Aorta (tissue), 5 donors: ENCODE measurements around the gene BPGM. TPM values are rescaled to one million over a fixed set of nuclear protein-coding genes. Genes with fewer than 3 reads are reported as not detected.
"Not testable (repeated sequence)": the region's sequence is repeated elsewhere in the genome, so short reads cannot be mapped to it uniquely, and the experiment has no call there.

ENCODE experiments used
- ATAC-seq: fragments of 200-7000 bp; cut with Tn5 transposase; one replicate; pipeline ENCODE4 v1.9.1; 2022; ENCODE audit warnings: moderate library complexity; ENCODE audit not compliant: low FRiP score
- DNase-seq, 2 donors: peaks; one replicate each; pipeline ENCODE4 v3.0.0-alpha.2; 2020
- H3K27ac ChIP-seq, 2 donors: one replicate each; pipeline ENCODE4 v1.5.1; 2013; ENCODE audit warnings: low read length in 2 of 2, mild to moderate bottlenecking in 2 of 2, moderate library complexity in 2 of 2, control low read depth in 1 of 2, inconsistent platforms in 1 of 2, low read depth in 1 of 2
- H3K27me3 ChIP-seq, 2 donors: one replicate each; pipeline ENCODE4 v1.6.1; 2013; ENCODE audit warnings: control low read depth in 1 of 2, low read length in 1 of 2, mild to moderate bottlenecking in 1 of 2, moderate library complexity in 1 of 2; ENCODE audit not compliant: insufficient read depth in 2 of 2, control insufficient read depth in 1 of 2
- H3K36me3 ChIP-seq, 2 donors: one replicate each; pipeline ENCODE4 v1.6.1; 2013; ENCODE audit warnings: control low read depth in 1 of 2, low read length in 1 of 2, mild to moderate bottlenecking in 1 of 2; ENCODE audit not compliant: insufficient read depth in 2 of 2, control insufficient read depth in 1 of 2
- H3K4me1 ChIP-seq, 2 donors: one replicate each; pipeline ENCODE4 v1.6.1; 2013; ENCODE audit warnings: low read length in 2 of 2, control low read depth in 1 of 2, mild to moderate bottlenecking in 1 of 2, moderate library complexity in 1 of 2; ENCODE audit not compliant: insufficient read depth in 2 of 2, control insufficient read depth in 1 of 2
- H3K4me3 ChIP-seq, 2 donors: one replicate each; pipeline ENCODE4 v1.5.1; 2013; ENCODE audit warnings: low read length in 2 of 2, control low read depth in 1 of 2, mild to moderate bottlenecking in 1 of 2
- H3K9me3 ChIP-seq: one replicate; pipeline ENCODE4 v1.6.1; 2013; ENCODE audit warnings: mild to moderate bottlenecking, low read length; ENCODE audit not compliant: control insufficient read depth
- WGBS, 2 donors: extraction: QIAGEN DNeasy Blood & Tissue Kit; methylation state at CpG; one replicate each; pipeline ENCODE4 v1.1.7; 2013; 5-methylcytosine and 5-hydroxymethylcytosine counted together
- intact Hi-C, 2 donors: fragments of 100-400 bp; cut with DNase I; formaldehyde crosslinking; loops; one replicate each; pipeline versions ENCODE4 v1.14.2 to v1.15.0; 2022
- polyA plus RNA-seq, 2 donors: library from polyadenylated mRNA; stranded (reverse); fragments of 200-250 nt; gene quantifications; one replicate each; pipeline ENCODE4 v1.2.3, GENCODE V29; 2013
- total RNA-seq, 2 donors: library from RNA; stranded (reverse); fragmentation: NEBNext Ultra II Directional; extraction: Animal tissue kit (Norgen Biotek cat#: 25700); gene quantifications; one replicate each; pipeline ENCODE4 v1.2.1, GENCODE V29; 2021
- donor health status: healthy with polysubstance abuse.
- donor health status: Bipolar disorder and iron deficiency.
- donor health status: DM: no; HTN: no; CAD: no.
- donor health status: DM: no; HTN: no; CAD: no.
- donor health status: DM: yes; HTN: yes; CAD: no.

BPGM gene
- total and polyA plus RNA-seq, 4 donors, result 10.5 to 27.7 (median 17.0) TPM

DNA sequence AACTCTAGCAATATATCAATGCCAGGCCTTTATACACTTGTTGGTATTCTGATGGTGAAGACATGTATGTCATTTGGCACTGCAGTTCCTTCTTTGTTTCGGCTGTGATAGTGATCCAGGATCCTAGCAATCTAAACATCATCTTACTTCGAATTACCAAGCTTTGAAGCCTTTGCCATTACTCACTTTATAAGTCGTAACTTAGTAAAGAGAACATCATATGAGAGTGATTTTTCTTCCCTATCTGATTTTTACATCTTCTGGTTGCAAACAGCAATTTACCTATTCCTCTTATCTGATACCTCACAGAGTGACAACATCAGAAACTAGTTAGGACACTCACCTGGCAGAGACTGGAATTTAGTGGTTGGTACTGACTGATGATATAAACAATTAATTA lies 7.6 kb upstream of the BPGM start:
- intact Hi-C loops, result no loop called here
- no peaks in the 10 kb centered on the region for H3K27me3 ChIP-seq
- H3K36me3 ChIP-seq, result no peaks in the 10 kb centered on the region
- WGBS, 2 donors, result 74 to 82% methylated on average over 3 of the region's 3 CpGs
- no peaks in the 10 kb centered on the region for H3K9me3 ChIP-seq
- no peaks in the 10 kb centered on the region for H3K4me1 ChIP-seq
- no peak overlapping the region for H3K27ac ChIP-seq
- H3K4me3 ChIP-seq, result no peak overlapping the region
- DNase-seq, result no peak
- ATAC-seq, result no peak

DNA sequence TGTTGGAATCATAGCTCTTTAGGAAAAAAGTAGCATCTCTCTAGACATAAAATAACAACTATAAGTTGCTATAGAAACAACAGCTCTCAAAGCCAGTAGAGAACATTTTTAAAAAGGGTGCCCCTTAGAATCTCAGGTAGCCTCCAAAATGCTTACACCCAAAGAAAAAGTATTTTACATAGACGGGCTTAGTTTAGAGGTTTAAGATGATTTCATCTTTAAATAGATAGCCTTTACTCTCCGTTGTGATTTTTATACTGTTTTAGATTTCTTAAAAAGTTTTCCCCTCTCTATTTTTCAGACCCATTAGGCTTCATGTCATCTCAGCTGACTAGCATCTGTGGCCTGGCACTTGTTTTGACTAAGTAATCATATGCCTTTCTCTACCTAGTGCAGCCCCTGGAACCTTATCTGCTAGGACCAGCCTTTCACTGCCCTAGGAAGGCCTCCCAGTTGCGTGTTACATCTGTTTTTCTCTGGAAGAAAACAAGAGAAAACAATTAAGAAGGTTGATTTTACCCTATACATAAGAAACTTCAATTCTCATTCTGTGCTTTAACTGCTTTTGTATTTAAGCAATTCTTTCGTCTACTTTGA lies 6.9 kb upstream of the BPGM start:
- Histone ChIP-seq H3K27ac (no peak overlapping the region), H3K36me3 (no peaks in the 10 kb centered on the region), H3K4me3 (no peak overlapping the region), H3K4me1 (no peaks in the 10 kb centered on the region), H3K27me3 (no peaks in the 10 kb centered on the region), H3K9me3 (no peaks in the 10 kb centered on the region)
- ATAC-seq, result no peak
- intact Hi-C loops, result no loop called here
- WGBS, 2 donors, result 77 to 79% methylated on average over 4 of the region's 4 CpGs
- no peak for DNase-seq

DNA sequence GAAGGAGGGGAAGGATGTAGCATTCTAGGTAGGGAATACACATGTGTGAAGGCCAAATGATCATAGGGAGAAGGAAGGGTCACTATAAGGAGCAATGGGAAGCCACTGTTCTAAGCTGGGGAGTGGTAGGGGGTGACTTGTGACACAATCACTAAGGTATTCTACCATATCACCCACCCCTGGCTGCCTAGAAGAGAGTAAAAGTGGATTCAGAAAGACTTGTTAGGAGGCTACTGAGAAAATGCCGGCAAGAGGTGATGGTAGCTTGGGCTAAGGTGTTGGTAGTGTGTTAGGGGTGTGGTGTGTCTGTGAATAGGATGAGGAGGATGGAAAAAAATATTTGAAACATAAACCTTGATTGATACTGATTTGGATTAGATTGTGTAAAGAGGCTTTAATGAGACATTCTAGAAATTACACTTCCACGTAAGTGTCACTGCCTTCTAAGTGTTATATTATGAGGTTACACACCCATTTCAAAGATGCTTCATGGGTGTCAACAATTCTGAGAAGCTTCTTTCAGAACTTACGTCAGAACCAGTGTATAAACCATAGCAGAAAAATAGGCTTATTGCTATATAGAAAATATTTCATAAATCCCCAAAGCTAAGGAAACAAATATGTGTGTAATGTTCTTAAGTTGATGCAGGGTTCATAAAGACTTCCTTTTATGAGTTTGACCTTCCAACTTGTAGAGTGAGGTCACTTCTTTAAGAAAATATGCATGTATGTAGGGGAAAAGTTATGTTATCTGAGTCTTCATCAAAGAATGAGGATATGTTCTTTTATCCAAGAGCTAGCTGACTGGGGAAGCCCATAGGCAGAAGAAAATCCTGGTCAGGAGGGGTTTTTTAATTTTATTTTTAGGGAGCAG lies 5.6 kb upstream of the BPGM start:
- no peak overlapping the region for H3K27ac ChIP-seq
- H3K36me3 ChIP-seq, result no peaks in the 10 kb centered on the region
- peaks cover 0 to 1% of the 10 kb centered on the region in 2 donors for H3K4me1 ChIP-seq
- no peaks in the 10 kb centered on the region for H3K9me3 ChIP-seq
- no peak overlapping the region for H3K4me3 ChIP-seq
- WGBS, 2 donors, result 79 to 84% methylated on average over 3 of the region's 3 CpGs
- DNase-seq, result no peak
- ATAC-seq, result no peak
- intact Hi-C loops, result no loop called here
- H3K27me3 ChIP-seq, result no peaks in the 10 kb centered on the region

DNA sequence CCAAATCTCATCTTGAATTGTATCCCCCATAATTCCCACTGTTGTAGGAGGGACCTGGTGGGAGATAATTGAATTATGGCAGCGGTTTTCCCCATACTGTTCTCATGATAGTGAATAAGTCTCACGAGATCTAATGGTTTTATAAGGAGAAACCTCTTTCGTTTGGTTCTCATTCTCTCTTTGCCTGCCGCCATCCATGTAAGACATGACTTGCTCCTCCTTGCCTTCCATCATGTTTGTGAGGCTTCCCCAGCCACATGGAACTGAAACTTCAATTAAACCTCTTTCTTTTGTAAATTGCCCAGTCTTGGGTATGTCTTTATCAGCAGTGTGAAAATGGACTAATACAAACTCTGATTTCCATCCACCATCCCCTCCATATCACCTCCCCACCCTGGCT lies 4.7 kb upstream of the BPGM start:
- H3K36me3 ChIP-seq, intact Hi-C loops, H3K27ac ChIP-seq, H3K4me1 ChIP-seq, H3K27me3 ChIP-seq, H3K4me3 ChIP-seq, ATAC-seq, DNase-seq, H3K9me3 ChIP-seq: not testable (repeated sequence)
- 80 to 85% methylated on average over 4 of the region's 4 CpGs for WGBS, 2 donors

DNA sequence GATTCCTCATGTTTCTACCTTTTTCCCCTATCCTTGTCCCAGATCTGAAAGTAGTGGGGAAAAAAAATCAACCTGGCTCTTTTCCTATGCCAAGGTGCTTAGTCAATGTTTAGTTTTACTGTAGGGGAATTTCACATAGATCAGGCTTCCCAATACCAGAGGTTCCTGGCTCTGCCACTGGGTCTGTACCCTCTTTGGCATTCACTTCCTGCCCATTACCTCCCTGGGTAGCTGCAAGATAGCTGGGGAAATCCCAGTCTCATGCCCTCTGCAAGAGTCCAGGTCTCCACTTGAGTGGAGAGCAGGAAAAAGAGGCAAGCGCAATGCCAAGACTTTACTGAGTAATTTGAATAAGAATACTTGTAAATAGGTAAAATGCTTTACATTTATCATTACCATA lies 3.5 kb upstream of the BPGM start:
- H3K27ac ChIP-seq, result no peak overlapping the region
- H3K36me3 ChIP-seq, result no peaks in the 10 kb centered on the region
- 79 to 80% methylated on average over 1 of the region's 1 CpG for WGBS, 2 donors
- DNase-seq (no peak), ATAC-seq (no peak)
- peaks cover 0 to 1% of the 10 kb centered on the region in 2 donors for H3K4me1 ChIP-seq
- H3K4me3 ChIP-seq, result no peak overlapping the region
- intact Hi-C loops, result no loop called here
- H3K9me3 ChIP-seq, result no peaks in the 10 kb centered on the region
- no peaks in the 10 kb centered on the region for H3K27me3 ChIP-seq

DNA sequence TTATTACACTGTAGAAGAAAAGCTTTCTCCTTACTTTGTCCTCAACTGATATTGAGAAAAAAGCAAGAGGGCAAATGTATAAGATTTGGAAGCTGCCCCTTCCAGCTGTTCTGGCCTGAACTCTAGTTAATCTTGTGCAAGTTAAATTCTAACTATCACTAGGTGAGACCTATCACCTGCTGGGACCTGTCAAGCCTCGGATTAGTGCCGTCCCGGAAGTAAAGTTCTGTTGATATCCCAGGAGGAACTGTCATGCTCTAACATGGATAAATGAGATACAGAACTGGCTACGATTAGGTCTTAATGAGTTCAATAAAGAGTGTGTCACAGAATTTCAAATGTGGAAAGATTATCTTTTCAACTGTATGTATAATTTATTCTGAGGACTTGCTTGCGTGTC lies 1.2 kb upstream of the BPGM start:
- H3K36me3 ChIP-seq, result no peaks in the 10 kb centered on the region
- H3K27me3 ChIP-seq, result no peaks in the 10 kb centered on the region
- no peaks in the 10 kb centered on the region for H3K9me3 ChIP-seq
- no peak for ATAC-seq
- DNase-seq, result no peak
- WGBS, 2 donors, result 65 to 72% methylated on average over 5 of the region's 5 CpGs
- peaks cover 0 to 1% of the 10 kb centered on the region in 2 donors for H3K4me1 ChIP-seq
- H3K27ac ChIP-seq, result no peak overlapping the region
- H3K4me3 ChIP-seq, result peak overlapping the region; percentile 68 to 99
- intact Hi-C loops, result no loop called here

DNA sequence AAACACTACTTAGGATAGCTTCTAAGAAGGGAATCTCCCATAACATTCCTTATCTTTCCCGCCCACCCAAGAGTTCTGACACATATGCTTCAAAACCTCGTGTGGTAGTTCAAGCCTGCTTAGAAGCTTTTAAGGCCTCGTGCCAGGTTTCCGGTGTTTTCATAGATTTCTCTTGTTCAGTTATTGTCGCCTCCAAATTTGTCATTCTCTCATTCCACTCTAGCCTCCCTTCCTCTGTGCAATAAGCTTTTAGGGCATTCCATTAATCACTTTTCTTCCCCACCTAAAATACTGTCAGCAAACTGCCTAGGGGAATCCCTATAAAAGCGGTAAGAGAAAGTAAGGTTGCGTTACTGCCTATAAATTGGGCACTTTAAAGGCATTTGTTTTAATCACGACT lies 718 bp upstream of the BPGM start:
- intact Hi-C loops, result no loop called here

DNA sequence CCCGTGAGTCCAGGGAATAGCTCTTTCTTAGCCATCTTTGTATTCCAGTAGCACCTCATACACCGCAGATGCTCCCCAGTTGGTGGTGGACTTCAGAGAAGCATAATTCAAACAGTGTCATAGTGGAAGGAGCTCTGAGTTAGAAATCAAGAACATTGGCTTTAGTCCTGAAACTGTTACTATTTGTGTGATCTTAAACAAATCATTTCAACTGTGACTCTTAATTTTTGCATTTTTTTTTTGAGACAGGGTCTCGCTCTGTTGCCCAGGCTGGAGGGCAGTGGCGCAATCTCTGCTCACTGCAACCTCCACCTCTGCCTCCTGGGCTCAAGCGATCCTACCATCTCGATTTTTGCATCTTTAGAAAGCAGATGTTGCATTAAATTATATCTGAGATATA lies 1.8 kb downstream of the BPGM start:
- no peaks in the 10 kb centered on the region for H3K36me3 ChIP-seq

More for the DNA sequence above, 718 bp upstream of the BPGM start:
- H3K27ac ChIP-seq, result peak overlapping the region in 1 of 2 donors; percentile 48
- WGBS, 2 donors, result 2% methylated on average over 8 of the region's 8 CpGs
- H3K27me3 ChIP-seq, result no peaks in the 10 kb centered on the region
- DNase-seq, result no peak
- H3K4me3 ChIP-seq, result peak overlapping the region; percentile 68 to 99
- H3K36me3 ChIP-seq, result no peaks in the 10 kb centered on the region
- no peak for ATAC-seq
- peaks cover 0 to 1% of the 10 kb centered on the region in 2 donors for H3K4me1 ChIP-seq
- no peaks in the 10 kb centered on the region for H3K9me3 ChIP-seq

More for the DNA sequence above, 1.8 kb downstream of the BPGM start:
- intact Hi-C loops, result no loop called here
- ATAC-seq (no peak), DNase-seq (no peak)
- Histone ChIP-seq H3K9me3 (no peaks in the 10 kb centered on the region), H3K4me3 (no peak overlapping the region), H3K27me3 (no peaks in the 10 kb centered on the region), H3K27ac (no peak overlapping the region), H3K4me1 (peaks cover 0 to 1% of the 10 kb centered on the region in 2 donors)
- WGBS, 2 donors, result 93 to 95% methylated on average over 6 of the region's 6 CpGs
